Prostate gland (tissue), 2 donors: ENCODE data around the gene EIF4G1. TPM values are rescaled to one million over a fixed set of nuclear protein-coding genes. Genes with fewer than 3 reads are reported as not detected.

ENCODE experiments used
- DNase-seq: peaks from one replicate; pipeline ENCODE4 v3.0.0-alpha.2; 2019; ENCODE audit warnings: low spot score
- H3K27ac ChIP-seq, 2 donors: fragments of 200-600 bp; sonication (generic); 2 replicates each; pipeline ENCODE4 v1.5.1; 2017 to 2019
- H3K27me3 ChIP-seq: fragments of 200-600 bp; sonication (generic); replicated peaks from 2 replicates; pipeline ENCODE4 v1.5.1; 2019; ENCODE audit not compliant: insufficient read depth
- H3K36me3 ChIP-seq, 2 donors: fragments of 200-600 bp; sonication (generic); 1 replicate in 1 of 2; 2 replicates in 1 of 2; pipeline versions ENCODE4 v1.5.1 to v1.8.1; 2017 to 2019
- H3K4me1 ChIP-seq: fragments of 200-600 bp; sonication (generic); replicated peaks from 2 replicates; pipeline ENCODE4 v1.5.1; 2019
- H3K4me3 ChIP-seq, 2 donors: fragments of 200-600 bp; sonication (generic); 2 replicates each; pipeline ENCODE4 v1.5.1; 2017 to 2019
- H3K9me3 ChIP-seq: fragments of 200-600 bp; sonication (generic); 2 replicates; pipeline ENCODE4 v1.5.1; 2017
- POLR2A ChIP-seq: fragments of 450-650 bp; IDR thresholded peaks from one replicate; pipeline ENCODE4 v1.6.1; 2016; ENCODE audit warnings: antibody characterized with exemption, mild to moderate bottlenecking
- POLR2AphosphoS5 ChIP-seq: sonication (generic); formaldehyde crosslinking; IDR thresholded peaks from one replicate; pipeline ENCODE4 v1.6.1; 2017; ENCODE audit warnings: antibody characterized with exemption
- WGBS: methylation state at CpG from one replicate; pipeline ENCODE4 v1.1.5; 2018; 5-methylcytosine and 5-hydroxymethylcytosine counted together
- intact Hi-C: fragments of 100-400 bp; cut with DNase I; formaldehyde crosslinking; loops from one replicate; pipeline ENCODE4 v1.14.2; 2022
- total RNA-seq, 2 donors: library from RNA; depleted of rRNA; stranded (reverse); fragments of >200 nt; gene quantifications; one replicate each; pipeline ENCODE4 v1.1.0, GENCODE V29; 2016
- TF ChIP-seq, protein P1 (sequence below), 4 experiments: fragments of 200-600 bp in 2 of 4; fragments of 450-650 bp in 2 of 4; sonication (generic) in 2 of 4; IDR thresholded peaks; 1 replicate in 3 of 4; 2 replicates in 1 of 4; pipeline ENCODE4 v1.5.1; 2016 to 2019; ENCODE audit warnings: antibody characterized with exemption in 4 of 4, mild to moderate bottlenecking in 2 of 4, moderate library complexity in 2 of 4

EIF4G1 gene
- total RNA-seq, 2 donors from 2014 or later, result 331 to 370 TPM

- TF ChIP-seq POLR2A (no peak), POLR2AphosphoS5 (no peak)
- TF ChIP-seq, protein P1, sequence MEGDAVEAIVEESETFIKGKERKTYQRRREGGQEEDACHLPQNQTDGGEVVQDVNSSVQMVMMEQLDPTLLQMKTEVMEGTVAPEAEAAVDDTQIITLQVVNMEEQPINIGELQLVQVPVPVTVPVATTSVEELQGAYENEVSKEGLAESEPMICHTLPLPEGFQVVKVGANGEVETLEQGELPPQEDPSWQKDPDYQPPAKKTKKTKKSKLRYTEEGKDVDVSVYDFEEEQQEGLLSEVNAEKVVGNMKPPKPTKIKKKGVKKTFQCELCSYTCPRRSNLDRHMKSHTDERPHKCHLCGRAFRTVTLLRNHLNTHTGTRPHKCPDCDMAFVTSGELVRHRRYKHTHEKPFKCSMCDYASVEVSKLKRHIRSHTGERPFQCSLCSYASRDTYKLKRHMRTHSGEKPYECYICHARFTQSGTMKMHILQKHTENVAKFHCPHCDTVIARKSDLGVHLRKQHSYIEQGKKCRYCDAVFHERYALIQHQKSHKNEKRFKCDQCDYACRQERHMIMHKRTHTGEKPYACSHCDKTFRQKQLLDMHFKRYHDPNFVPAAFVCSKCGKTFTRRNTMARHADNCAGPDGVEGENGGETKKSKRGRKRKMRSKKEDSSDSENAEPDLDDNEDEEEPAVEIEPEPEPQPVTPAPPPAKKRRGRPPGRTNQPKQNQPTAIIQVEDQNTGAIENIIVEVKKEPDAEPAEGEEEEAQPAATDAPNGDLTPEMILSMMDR (IDR thresholded peaks at IDR 0.05), result no peak
- Histone ChIP-seq H3K27me3 (no peaks in the 10 kb centered on the region), H3K4me1 (no peaks in the 10 kb centered on the region), H3K4me3 (no peak overlapping the region), H3K9me3 (no peaks in the 10 kb centered on the region), H3K36me3 (no peaks in the 10 kb centered on the region), H3K27ac (no peak overlapping the region)
- WGBS, result 93% methylated on average over 21 of the region's 21 CpGs
- no peak for DNase-seq
- intact Hi-C loops, result no loop called here
These were observed 22.5 kb upstream of the EIF4G1 start for GRCh38 chr3:184291738-184292445.

- Histone ChIP-seq H3K4me1 (peaks cover 5% of the 10 kb centered on the region), H3K27me3 (no peaks in the 10 kb centered on the region), H3K36me3 (no peaks in the 10 kb centered on the region), H3K4me3 (no peak overlapping the region), H3K27ac (no peak overlapping the region), H3K9me3 (no peaks in the 10 kb centered on the region)
- intact Hi-C loops, result loop anchor here (5.0 kb wide), 2 partner anchors 67 to 123 kb away; partner anchors contain the start of genes AP2M1, CLCN2 and POLR2H
- 62% methylated on average over 3 of the region's 3 CpGs for WGBS
- DNase-seq, result no peak
- TF ChIP-seq, protein P1 (IDR thresholded peaks at IDR 0.05), result no peak
- TF ChIP-seq POLR2AphosphoS5 (no peak), POLR2A (no peak)
These were observed 18.6 kb upstream of the EIF4G1 start for GRCh38 chr3:184295771-184296170.

DNA sequence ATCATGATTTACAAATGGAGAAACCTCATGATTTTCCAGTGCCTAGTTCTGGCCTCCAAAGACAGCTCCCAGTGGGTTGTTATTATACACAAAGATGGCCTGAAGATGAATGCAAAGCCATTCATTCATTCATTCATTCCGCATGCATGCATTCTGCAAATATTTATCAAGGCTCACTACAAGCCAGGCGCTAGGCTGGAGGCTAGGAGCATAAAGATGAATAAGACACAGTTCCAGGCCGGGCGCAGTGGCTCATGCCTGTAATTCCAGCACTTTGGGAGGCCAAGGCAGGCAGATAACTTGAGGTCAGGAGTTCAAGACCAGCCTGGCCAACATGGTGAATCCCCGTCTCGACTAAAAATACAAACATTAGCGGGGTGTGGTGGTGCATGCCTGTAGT, 17.8 kb upstream of the EIF4G1 start:
- no peak for DNase-seq
- TF ChIP-seq, protein P1 (IDR thresholded peaks at IDR 0.05), result no peak
- TF ChIP-seq POLR2A, result no peak
- 82% methylated on average over 7 of the region's 7 CpGs for WGBS
- H3K4me3 ChIP-seq, result no peak overlapping the region
- no peak overlapping the region for H3K27ac ChIP-seq
- no peaks in the 10 kb centered on the region for H3K27me3 ChIP-seq
- peaks cover 5% of the 10 kb centered on the region for H3K4me1 ChIP-seq
- intact Hi-C loops, result loop anchor here (5.0 kb wide), 2 partner anchors 66 to 124 kb away; partner anchors contain the start of genes AP2M1, CLCN2 and POLR2H
- H3K9me3 ChIP-seq, result no peaks in the 10 kb centered on the region
- peaks cover 0 to under 1% of the 10 kb centered on the region in 2 donors for H3K36me3 ChIP-seq

GRCh38 chr3:184298759-184299487, 15.5 kb upstream of the EIF4G1 start, which contains the start of gene PSMD2:
PSMD2 (plus strand) TSS chr3:184299241; CDS start chr3:184299267, 26 bp downstream.
- H3K27me3 ChIP-seq, result no peaks in the 10 kb centered on the region
- no peaks in the 10 kb centered on the region for H3K9me3 ChIP-seq
- H3K4me3 ChIP-seq, result peak within 1 kb of the TSS; percentile 54 to 89
- peak; percentile 83 for TF ChIP-seq POLR2AphosphoS5
- TF ChIP-seq, protein P1 (IDR thresholded peaks at IDR 0.05), result peak in 1 of 4 experiments; percentile 20
- peak; percentile 56 for TF ChIP-seq POLR2A
- H3K4me1 ChIP-seq, result peaks cover 5% of the 10 kb centered on the region
- intact Hi-C loops, result loop anchor here (2.0 to 5.0 kb wide), 3 partner anchors 16 to 127 kb away; partner anchors contain the start of genes AP2M1, CLCN2, EIF4G1 and POLR2H
- DNase-seq, result peak; percentile 96
- H3K27ac ChIP-seq, result peak within 1 kb of the TSS; percentile 78 to 81
- H3K36me3 ChIP-seq, result peaks cover 5 to 21% of the 10 kb centered on the region in 2 donors
- WGBS, result under 1% methylated on average over 64 of the region's 78 CpGs
